SK-N-SH (cell line): ENCODE measurements around the gene UCMA. TPM values are rescaled to one million over a fixed set of nuclear protein-coding genes. Genes with fewer than 3 reads are reported as not detected.

Experiments
- CTCF ChIA-PET: fragments of 300-600, 350-600 bp; formaldehyde crosslinking; extraction: SDS; loops from one replicate; lab custom pipeline; 2021; lab: Yijun Ruan, JAX
- POLR2A ChIA-PET: fragments of 350-600 bp; sonication (Branson Sonifier 250); formaldehyde crosslinking; extraction: SDS; loops from one replicate; lab custom pipeline; 2020; ENCODE audit warnings: antibody characterized with exemption, inconsistent platforms; lab: Yijun Ruan, JAX
- DNase-seq: peaks from one replicate; pipeline ENCODE4 v3.0.0; 2012
- H2AFZ ChIP-seq: fragments of 200-600 bp; sonication (generic); 2 replicates; pipeline ENCODE4 v1.8.1; 2016; ENCODE audit warnings: antibody characterized with exemption, mild to moderate bottlenecking, low read depth
- H3F3A ChIP-seq: fragments of 200-600 bp; sonication (generic); replicated peaks from 2 replicates; pipeline ENCODE3; 2016; ENCODE audit warnings: antibody characterized with exemption, mild to moderate bottlenecking; ENCODE audit not compliant: insufficient read depth
- H3K27ac ChIP-seq, 2 experiments: fragments of 200-500 bp in 1 of 2; fragments of 200-600 bp in 1 of 2; sonication (Bioruptor generic) in 1 of 2; sonication (generic), shearing (Covaris generic) in 1 of 2; 2 replicates each; pipeline versions ENCODE4 v1.5.1 to v1.6.1; 2014 to 2016; ENCODE audit warnings: low read depth in 2 of 2, inconsistent platforms in 1 of 2, low read length in 1 of 2, mild to moderate bottlenecking in 1 of 2, mixed read lengths in 1 of 2
- H3K27me3 ChIP-seq: fragments of 200-600 bp; sonication (generic), shearing (Covaris generic); 2 replicates; pipeline ENCODE4 v1.6.1; 2016; ENCODE audit warnings: mixed run types; ENCODE audit not compliant: insufficient read depth
- H3K36me3 ChIP-seq, 2 experiments: fragments of 200-500 bp in 1 of 2; fragments of 200-600 bp in 1 of 2; sonication (Bioruptor generic) in 1 of 2; sonication (generic) in 1 of 2; replicated peaks in 1 of 2; 2 replicates each; pipeline versions ENCODE3 to v1.5.1; 2014 to 2016; ENCODE audit warnings: low read length in 1 of 2, mild to moderate bottlenecking in 1 of 2; ENCODE audit not compliant: insufficient read depth in 2 of 2, control insufficient read depth in 1 of 2
- H3K4me1 ChIP-seq, 2 experiments: fragments of 200-500 bp in 1 of 2; fragments of 200-600 bp in 1 of 2; sonication (Bioruptor generic) in 1 of 2; sonication (generic), shearing (Covaris generic) in 1 of 2; 2 replicates each; pipeline versions ENCODE4 v1.5.1 to v1.6.1; 2014 to 2016; ENCODE audit warnings: low read depth in 1 of 2, low read length in 1 of 2, mixed run types in 1 of 2; ENCODE audit not compliant: insufficient read depth in 2 of 2, control insufficient read depth in 1 of 2
- H3K4me2 ChIP-seq: fragments of 200-600 bp; sonication (generic), shearing (Covaris generic); 2 replicates; pipeline ENCODE4 v1.6.1; 2017; ENCODE audit warnings: mixed run types
- H3K4me3 ChIP-seq, 2 experiments: fragments of 200-500 bp in 1 of 2; fragments of 200-600 bp in 1 of 2; sonication (Bioruptor generic) in 1 of 2; sonication (generic), shearing (Covaris generic) in 1 of 2; 2 replicates each; pipeline versions ENCODE4 v1.5.1 to v1.8.1; 2014 to 2016; ENCODE audit warnings: low read depth in 2 of 2, inconsistent platforms in 1 of 2, low read length in 1 of 2, mild to moderate bottlenecking in 1 of 2, mixed read lengths in 1 of 2, moderate library complexity in 1 of 2
- H3K79me2 ChIP-seq: fragments of 200-600 bp; sonication (generic); 2 replicates; pipeline ENCODE4 v1.8.1; 2017; ENCODE audit warnings: mild to moderate bottlenecking; ENCODE audit not compliant: insufficient read depth
- H3K9ac ChIP-seq: fragments of 200-600 bp; sonication (generic); 2 replicates; pipeline ENCODE4 v1.6.1; 2017; ENCODE audit warnings: mixed run types
- H3K9me2 ChIP-seq: fragments of 200-600 bp; sonication (generic); 2 replicates; pipeline ENCODE4 v1.6.1; 2017; ENCODE audit warnings: mixed run types
- H3K9me3 ChIP-seq: fragments of 200-600 bp; sonication (generic); 2 replicates; pipeline ENCODE4 v1.6.1; 2017; ENCODE audit warnings: mixed run types, mild to moderate bottlenecking, moderate library complexity
- H4K20me1 ChIP-seq: fragments of 200-600 bp; sonication (generic); 2 replicates; pipeline ENCODE4 v1.6.1; 2017; ENCODE audit warnings: mild to moderate bottlenecking, mixed run types; ENCODE audit not compliant: insufficient read depth
- CHD2 ChIP-seq: fragments of 150-350 bp; IDR thresholded peaks from 2 replicates; pipeline ENCODE4 v1.6.1; 2018; ENCODE audit warnings: low read length; ENCODE audit not compliant: partially characterized antibody
- EZH2phosphoT487 ChIP-seq: fragments of 200-600 bp; sonication (generic); IDR thresholded peaks from 2 replicates; pipeline ENCODE4 v1.6.1; 2017; ENCODE audit warnings: low read depth, mixed run types, mild to moderate bottlenecking, antibody characterized with exemption, moderate library complexity, borderline replicate concordance
- FOSL2 ChIP-seq: IDR thresholded peaks from 2 replicates; pipeline ENCODE4 v1.4.0; 2012; ENCODE audit warnings: low read depth, mild to moderate bottlenecking, moderate library complexity, borderline replicate concordance
- FOXM1 ChIP-seq: IDR thresholded peaks from 2 replicates; pipeline ENCODE4 v1.4.0; 2012; ENCODE audit warnings: low read depth, mild to moderate bottlenecking
- GATA2 ChIP-seq: sonication (generic); formaldehyde crosslinking; IDR thresholded peaks from 2 replicates; pipeline ENCODE4 v1.5.0; 2020; ENCODE audit warnings: mild to moderate bottlenecking, missing genetic modification reagents
- JUND ChIP-seq: IDR thresholded peaks from 2 replicates; pipeline ENCODE4 v1.4.0; 2012
- NRF1 ChIP-seq: IDR thresholded peaks from 2 replicates; pipeline ENCODE4 v1.6.1; 2012; ENCODE audit warnings: low read depth, mild to moderate bottlenecking, low read length
- POLR2AphosphoS5 ChIP-seq: IDR thresholded peaks from 2 replicates; pipeline ENCODE4 v1.6.1; 2012; ENCODE audit warnings: low read depth, low read length
- RAD21 ChIP-seq: IDR thresholded peaks from 2 replicates; pipeline ENCODE4 v1.6.1; 2012; ENCODE audit warnings: mild to moderate bottlenecking, low read length
- RCOR1 ChIP-seq: fragments of 150-350 bp; IDR thresholded peaks from 2 replicates; pipeline ENCODE4 v1.6.1; 2017; ENCODE audit warnings: antibody characterized with exemption, low read length
- RFX5 ChIP-seq: IDR thresholded peaks from 2 replicates; pipeline ENCODE4 v1.6.1; 2012; ENCODE audit warnings: mild to moderate bottlenecking, improper control_type of control experiment, low read length
- YY1 ChIP-seq: IDR thresholded peaks from 2 replicates; pipeline ENCODE4 v1.4.0; 2012; ENCODE audit warnings: low read depth, mild to moderate bottlenecking
- WGBS: methylation state at CpG from one replicate; pipeline ENCODE4 v1.1.6; 2017; ENCODE audit warnings: low lambda C conversion rate; 5-methylcytosine and 5-hydroxymethylcytosine counted together
- polyA plus RNA-seq, 3 experiments: library from polyadenylated mRNA; depleted of rRNA; stranded (reverse); fragments of >200 nt; gene quantifications; 2 replicates each; pipeline ENCODE4 v1.2.3, GENCODE V29; 2012
- TF ChIP-seq, protein P1 (sequence below): IDR thresholded peaks from 2 replicates; pipeline ENCODE4; 2012
- TF ChIP-seq, protein P2 (sequence below): fragments of 200-600 bp; sonication (generic); IDR thresholded peaks from 2 replicates; pipeline ENCODE4 v1.6.1; 2017; ENCODE audit warnings: antibody characterized with exemption, mild to moderate bottlenecking, moderate library complexity
- TF ChIP-seq, protein P3 (sequence below): IDR thresholded peaks from 2 replicates; pipeline ENCODE4 v1.4.0; 2012; ENCODE audit warnings: low read depth, borderline replicate concordance

UCMA gene
- polyA plus RNA-seq, 1 of the 3 experiments (the other 2 are of a cell fraction), result not detected

GRCh38 chr10:13238271-13239077, 4.3 kb upstream of the UCMA start:
- Histone ChIP-seq H3K9ac (no peak overlapping the region), H3K4me3 (no peak overlapping the region), H3K4me2 (no peak overlapping the region), H3K4me1 (peaks cover 0 to 2% of the 10 kb centered on the region in 2 experiments; a peak in 1 of 4 replicates), H3F3A (no peaks in the 10 kb centered on the region), H3K27me3 (no peaks in the 10 kb centered on the region), H3K9me2 (no peaks in the 10 kb centered on the region), H2AFZ (no peak overlapping the region), H3K36me3 (no peaks in the 10 kb centered on the region), H3K9me3 (no peaks in the 10 kb centered on the region), H4K20me1 (no peaks in the 10 kb centered on the region), H3K27ac (no peak overlapping the region), H3K79me2 (no peaks in the 10 kb centered on the region)
- TF ChIP-seq FOSL2 (no peak), YY1 (no peak), RCOR1 (no peak), GATA2 (CRISPR knock-in tag) (no peak), POLR2AphosphoS5 (no peak), RFX5 (no peak), CHD2 (no peak), RAD21 (no peak), NRF1 (no peak), FOXM1 (no peak), EZH2phosphoT487 (no peak), JUND (no peak)
- TF ChIP-seq, protein P1, sequence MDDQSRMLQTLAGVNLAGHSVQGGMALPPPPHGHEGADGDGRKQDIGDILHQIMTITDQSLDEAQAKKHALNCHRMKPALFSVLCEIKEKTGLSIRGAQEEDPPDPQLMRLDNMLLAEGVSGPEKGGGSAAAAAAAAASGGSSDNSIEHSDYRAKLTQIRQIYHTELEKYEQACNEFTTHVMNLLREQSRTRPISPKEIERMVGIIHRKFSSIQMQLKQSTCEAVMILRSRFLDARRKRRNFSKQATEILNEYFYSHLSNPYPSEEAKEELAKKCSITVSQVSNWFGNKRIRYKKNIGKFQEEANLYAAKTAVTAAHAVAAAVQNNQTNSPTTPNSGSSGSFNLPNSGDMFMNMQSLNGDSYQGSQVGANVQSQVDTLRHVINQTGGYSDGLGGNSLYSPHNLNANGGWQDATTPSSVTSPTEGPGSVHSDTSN, result no peak
- TF ChIP-seq, protein P2, sequence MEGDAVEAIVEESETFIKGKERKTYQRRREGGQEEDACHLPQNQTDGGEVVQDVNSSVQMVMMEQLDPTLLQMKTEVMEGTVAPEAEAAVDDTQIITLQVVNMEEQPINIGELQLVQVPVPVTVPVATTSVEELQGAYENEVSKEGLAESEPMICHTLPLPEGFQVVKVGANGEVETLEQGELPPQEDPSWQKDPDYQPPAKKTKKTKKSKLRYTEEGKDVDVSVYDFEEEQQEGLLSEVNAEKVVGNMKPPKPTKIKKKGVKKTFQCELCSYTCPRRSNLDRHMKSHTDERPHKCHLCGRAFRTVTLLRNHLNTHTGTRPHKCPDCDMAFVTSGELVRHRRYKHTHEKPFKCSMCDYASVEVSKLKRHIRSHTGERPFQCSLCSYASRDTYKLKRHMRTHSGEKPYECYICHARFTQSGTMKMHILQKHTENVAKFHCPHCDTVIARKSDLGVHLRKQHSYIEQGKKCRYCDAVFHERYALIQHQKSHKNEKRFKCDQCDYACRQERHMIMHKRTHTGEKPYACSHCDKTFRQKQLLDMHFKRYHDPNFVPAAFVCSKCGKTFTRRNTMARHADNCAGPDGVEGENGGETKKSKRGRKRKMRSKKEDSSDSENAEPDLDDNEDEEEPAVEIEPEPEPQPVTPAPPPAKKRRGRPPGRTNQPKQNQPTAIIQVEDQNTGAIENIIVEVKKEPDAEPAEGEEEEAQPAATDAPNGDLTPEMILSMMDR, result no peak
- TF ChIP-seq, protein P3, sequence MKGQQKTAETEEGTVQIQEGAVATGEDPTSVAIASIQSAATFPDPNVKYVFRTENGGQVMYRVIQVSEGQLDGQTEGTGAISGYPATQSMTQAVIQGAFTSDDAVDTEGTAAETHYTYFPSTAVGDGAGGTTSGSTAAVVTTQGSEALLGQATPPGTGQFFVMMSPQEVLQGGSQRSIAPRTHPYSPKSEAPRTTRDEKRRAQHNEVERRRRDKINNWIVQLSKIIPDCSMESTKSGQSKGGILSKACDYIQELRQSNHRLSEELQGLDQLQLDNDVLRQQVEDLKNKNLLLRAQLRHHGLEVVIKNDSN, result no peak
- CTCF ChIA-PET, result no interaction called here
- POLR2A ChIA-PET, result no interaction called here
- DNase-seq, result no peak
- WGBS, result 66% methylated on average over 15 of the region's 16 CpGs
